Liver (tissue), 9 donors: ENCODE results near the gene NSG1. TPM values are rescaled to one million over a fixed set of nuclear protein-coding genes. Genes with fewer than 3 reads are reported as not detected.
A peak's percentile ranks its signal among the peaks of the same experiment; 100 is the strongest.
"Not testable (repeated sequence)": the region's sequence is repeated elsewhere in the genome, so short reads cannot be mapped to it uniquely, and the experiment has no call there.

Experiments
- DNase-seq: peaks from one replicate; pipeline ENCODE4 v3.0.0-alpha.2; 2017; ENCODE audit warnings: low spot score
- H3K27ac ChIP-seq, 2 donors: one replicate each; pipeline ENCODE4 v1.7.0; 2013; ENCODE audit warnings: inconsistent platforms in 2 of 2, low read length in 2 of 2, control low read depth in 1 of 2, low read depth in 1 of 2, mild to moderate bottlenecking in 1 of 2
- H3K27me3 ChIP-seq, 4 donors: one replicate each; pipeline versions ENCODE4 v1.6.1 to v1.7.0; 2013; ENCODE audit warnings: low read length in 3 of 4, inconsistent platforms in 1 of 4, mild to moderate bottlenecking in 1 of 4, moderate library complexity in 1 of 4; ENCODE audit not compliant: control insufficient read depth in 4 of 4, insufficient read depth in 4 of 4
- H3K36me3 ChIP-seq, 4 donors: one replicate each; pipeline versions ENCODE4 v1.6.1 to v1.7.0; 2013; ENCODE audit warnings: low read length in 3 of 4, mild to moderate bottlenecking in 3 of 4, low read depth in 1 of 4, moderate library complexity in 1 of 4; ENCODE audit not compliant: control insufficient read depth in 4 of 4, insufficient read depth in 3 of 4
- H3K4me1 ChIP-seq, 4 donors: one replicate each; pipeline versions ENCODE4 v1.6.1 to v1.7.0; 2013; ENCODE audit warnings: low read length in 3 of 4, mild to moderate bottlenecking in 3 of 4, moderate library complexity in 1 of 4; ENCODE audit not compliant: control insufficient read depth in 4 of 4, insufficient read depth in 4 of 4
- H3K4me3 ChIP-seq, 3 donors: one replicate each; pipeline versions ENCODE4 v1.6.1 to v1.7.0; 2013; ENCODE audit warnings: low read length in 3 of 3, control low read depth in 1 of 3, low read depth in 1 of 3, mild to moderate bottlenecking in 1 of 3
- H3K9ac ChIP-seq, 2 donors: one replicate each; pipeline ENCODE4 v1.7.0; 2013; ENCODE audit warnings: low read length in 2 of 2, mild to moderate bottlenecking in 2 of 2, moderate library complexity in 2 of 2, control low read depth in 1 of 2, low read depth in 1 of 2
- H3K9me3 ChIP-seq, 4 donors: one replicate each; pipeline versions ENCODE4 v1.6.1 to v1.7.0; 2013; ENCODE audit warnings: low read length in 3 of 4; ENCODE audit not compliant: control insufficient read depth in 4 of 4
- EGR1 ChIP-seq, 2 donors: IDR thresholded peaks; 2 replicates each; pipeline ENCODE4 v1.6.1; 2016 to 2018; ENCODE audit warnings: antibody characterized with exemption in 2 of 2, low read depth in 2 of 2
- FOXA1 ChIP-seq: IDR thresholded peaks from 2 replicates; pipeline ENCODE4 v1.6.1; 2016; ENCODE audit warnings: antibody characterized with exemption
- FOXA2 ChIP-seq: IDR thresholded peaks from 2 replicates; pipeline ENCODE4 v1.6.1; 2016; ENCODE audit warnings: antibody characterized with exemption
- GABPA ChIP-seq, 2 donors: IDR thresholded peaks in 1 of 2; conservative IDR thresholded peaks in 1 of 2; 2 replicates each; pipeline ENCODE4 v1.6.1; 2016; ENCODE audit warnings: antibody characterized with exemption in 2 of 2, mild to moderate bottlenecking in 1 of 2, moderate library complexity in 1 of 2
- HNF4A ChIP-seq, 2 donors: conservative IDR thresholded peaks; 2 replicates each; pipeline ENCODE4 v1.6.1; 2016; ENCODE audit warnings: antibody characterized with exemption in 2 of 2, mild to moderate bottlenecking in 2 of 2
- HNF4G ChIP-seq: IDR thresholded peaks from 2 replicates; pipeline ENCODE4 v1.6.1; 2016; ENCODE audit warnings: antibody characterized with exemption
- NR2F2 ChIP-seq: IDR thresholded peaks from 2 replicates; pipeline ENCODE4 v1.6.1; 2016; ENCODE audit warnings: antibody characterized with exemption
- RAD21 ChIP-seq, 2 donors: IDR thresholded peaks; 2 replicates each; pipeline ENCODE4 v1.6.1; 2016; ENCODE audit warnings: antibody characterized with exemption in 2 of 2, mild to moderate bottlenecking in 2 of 2
- RXRA ChIP-seq, 2 donors: IDR thresholded peaks; 2 replicates each; pipeline ENCODE4 v1.6.1; 2017 to 2018; ENCODE audit warnings: antibody characterized with exemption in 2 of 2, mild to moderate bottlenecking in 1 of 2
- SP1 ChIP-seq: IDR thresholded peaks from 2 replicates; pipeline ENCODE4 v1.6.1; 2018; ENCODE audit warnings: antibody characterized with exemption, mild to moderate bottlenecking
- TAF1 ChIP-seq: conservative IDR thresholded peaks from 2 replicates; pipeline ENCODE4 v1.6.1; 2016; ENCODE audit warnings: antibody characterized with exemption, mild to moderate bottlenecking
- YY1 ChIP-seq: IDR thresholded peaks from 2 replicates; pipeline ENCODE4 v1.6.1; 2016; ENCODE audit warnings: antibody characterized with exemption, mild to moderate bottlenecking
- WGBS: extraction: QIAGEN DNeasy Blood & Tissue Kit; methylation state at CpG from one replicate; pipeline ENCODE4 v1.1.7; 2013; 5-methylcytosine and 5-hydroxymethylcytosine counted together
- polyA plus RNA-seq, 2 donors: library from polyadenylated mRNA; stranded (reverse) in 1 of 2; unstranded in 1 of 2; fragments of 200-250 nt in 1 of 2; fragments of >200 nt in 1 of 2; fragmentation: Nextera tagmentation in 1 of 2; extraction: Ambion mirVana in 1 of 2; gene quantifications; one replicate each; pipeline versions ENCODE4 v1.2.1 to v1.2.3, GENCODE V29; 2013 to 2015
- total RNA-seq, 2 donors: library from RNA; depleted of rRNA; stranded (reverse); fragments of >200 nt; gene quantifications; one replicate each; pipeline ENCODE4 v1.2.3, GENCODE V29; 2014
- TF ChIP-seq, protein P1 (sequence below): IDR thresholded peaks from 2 replicates; pipeline ENCODE4 v1.6.1; 2016; ENCODE audit warnings: antibody characterized with exemption, mild to moderate bottlenecking
- TF ChIP-seq, protein P2 (sequence below): IDR thresholded peaks from 2 replicates; pipeline ENCODE4 v1.6.1; 2016; ENCODE audit warnings: antibody characterized with exemption
- TF ChIP-seq, protein P3 (sequence below): fragments of 150-350 bp; IDR thresholded peaks from 2 replicates; pipeline ENCODE4 v1.5.1; 2017; ENCODE audit warnings: improper control_type of control experiment, low read depth, low read length; ENCODE audit not compliant: missing input control
- TF ChIP-seq, protein P4 (sequence below): IDR thresholded peaks from 2 replicates; pipeline ENCODE4 v1.6.1; 2016; ENCODE audit warnings: antibody characterized with exemption
- TF ChIP-seq, protein P5 (sequence below): IDR thresholded peaks from 2 replicates; pipeline ENCODE4 v1.6.1; 2016; ENCODE audit warnings: antibody characterized with exemption
- donor health status: healthy.
- donor health status: healthy.
- donor health status: healthy.
- donor health status: healthy.
- donor health status: healthy.

The NSG1 gene
- total and polyA plus RNA-seq, 4 donors = under 0.01 to 0.33 (median 0.13) TPM

DNA sequence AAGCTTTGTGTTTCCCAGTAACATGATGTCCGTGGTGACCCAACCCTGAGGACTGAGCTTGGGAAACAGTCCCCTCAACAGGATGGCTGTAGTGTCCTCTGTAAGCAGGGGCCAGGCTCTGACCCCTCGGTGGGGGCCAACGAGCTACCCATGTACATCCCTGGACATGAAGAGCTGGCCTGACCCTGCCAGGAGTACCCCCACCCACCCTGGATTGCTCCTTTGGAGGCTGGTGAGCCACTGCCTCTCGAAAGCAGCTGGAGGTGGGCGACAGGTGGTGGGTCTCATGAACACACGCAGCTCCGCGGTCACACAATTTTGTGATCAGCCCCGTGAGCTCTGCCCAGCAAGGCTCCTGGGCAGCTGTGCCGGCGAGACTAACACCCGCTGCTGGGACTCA is 33.5 kb downstream of the NSG1 start:
- WGBS = 98% methylated on average over 12 of the region's 12 CpGs
- H3K27me3 ChIP-seq = no peaks in the 10 kb centered on the region
- DNase-seq = no peak
- H3K27ac ChIP-seq = no peak overlapping the region
- H3K4me1 ChIP-seq = peaks cover 0 to 9% (median under 1%) of the 10 kb centered on the region in 4 donors
- no peak for TF ChIP-seq HNF4A (conservative IDR thresholded peaks at IDR 0.05)
- no peak for TF ChIP-seq RXRA (IDR thresholded peaks at IDR 0.05)
- TF ChIP-seq, protein P1, sequence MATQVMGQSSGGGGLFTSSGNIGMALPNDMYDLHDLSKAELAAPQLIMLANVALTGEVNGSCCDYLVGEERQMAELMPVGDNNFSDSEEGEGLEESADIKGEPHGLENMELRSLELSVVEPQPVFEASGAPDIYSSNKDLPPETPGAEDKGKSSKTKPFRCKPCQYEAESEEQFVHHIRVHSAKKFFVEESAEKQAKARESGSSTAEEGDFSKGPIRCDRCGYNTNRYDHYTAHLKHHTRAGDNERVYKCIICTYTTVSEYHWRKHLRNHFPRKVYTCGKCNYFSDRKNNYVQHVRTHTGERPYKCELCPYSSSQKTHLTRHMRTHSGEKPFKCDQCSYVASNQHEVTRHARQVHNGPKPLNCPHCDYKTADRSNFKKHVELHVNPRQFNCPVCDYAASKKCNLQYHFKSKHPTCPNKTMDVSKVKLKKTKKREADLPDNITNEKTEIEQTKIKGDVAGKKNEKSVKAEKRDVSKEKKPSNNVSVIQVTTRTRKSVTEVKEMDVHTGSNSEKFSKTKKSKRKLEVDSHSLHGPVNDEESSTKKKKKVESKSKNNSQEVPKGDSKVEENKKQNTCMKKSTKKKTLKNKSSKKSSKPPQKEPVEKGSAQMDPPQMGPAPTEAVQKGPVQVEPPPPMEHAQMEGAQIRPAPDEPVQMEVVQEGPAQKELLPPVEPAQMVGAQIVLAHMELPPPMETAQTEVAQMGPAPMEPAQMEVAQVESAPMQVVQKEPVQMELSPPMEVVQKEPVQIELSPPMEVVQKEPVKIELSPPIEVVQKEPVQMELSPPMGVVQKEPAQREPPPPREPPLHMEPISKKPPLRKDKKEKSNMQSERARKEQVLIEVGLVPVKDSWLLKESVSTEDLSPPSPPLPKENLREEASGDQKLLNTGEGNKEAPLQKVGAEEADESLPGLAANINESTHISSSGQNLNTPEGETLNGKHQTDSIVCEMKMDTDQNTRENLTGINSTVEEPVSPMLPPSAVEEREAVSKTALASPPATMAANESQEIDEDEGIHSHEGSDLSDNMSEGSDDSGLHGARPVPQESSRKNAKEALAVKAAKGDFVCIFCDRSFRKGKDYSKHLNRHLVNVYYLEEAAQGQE = no peak
- no peak for TF ChIP-seq TAF1
- TF ChIP-seq EGR1 (IDR thresholded peaks at IDR 0.05; ENCODE audit: low read depth in 2 of 2) = no peak
- TF ChIP-seq, protein P2, sequence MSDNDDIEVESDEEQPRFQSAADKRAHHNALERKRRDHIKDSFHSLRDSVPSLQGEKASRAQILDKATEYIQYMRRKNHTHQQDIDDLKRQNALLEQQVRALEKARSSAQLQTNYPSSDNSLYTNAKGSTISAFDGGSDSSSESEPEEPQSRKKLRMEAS = no peak
- TF ChIP-seq GABPA (IDR thresholded peaks at IDR 0.05 in 1 of 2, conservative IDR thresholded peaks at IDR 0.05 in 1 of 2) = no peak
- TF ChIP-seq, protein P3, sequence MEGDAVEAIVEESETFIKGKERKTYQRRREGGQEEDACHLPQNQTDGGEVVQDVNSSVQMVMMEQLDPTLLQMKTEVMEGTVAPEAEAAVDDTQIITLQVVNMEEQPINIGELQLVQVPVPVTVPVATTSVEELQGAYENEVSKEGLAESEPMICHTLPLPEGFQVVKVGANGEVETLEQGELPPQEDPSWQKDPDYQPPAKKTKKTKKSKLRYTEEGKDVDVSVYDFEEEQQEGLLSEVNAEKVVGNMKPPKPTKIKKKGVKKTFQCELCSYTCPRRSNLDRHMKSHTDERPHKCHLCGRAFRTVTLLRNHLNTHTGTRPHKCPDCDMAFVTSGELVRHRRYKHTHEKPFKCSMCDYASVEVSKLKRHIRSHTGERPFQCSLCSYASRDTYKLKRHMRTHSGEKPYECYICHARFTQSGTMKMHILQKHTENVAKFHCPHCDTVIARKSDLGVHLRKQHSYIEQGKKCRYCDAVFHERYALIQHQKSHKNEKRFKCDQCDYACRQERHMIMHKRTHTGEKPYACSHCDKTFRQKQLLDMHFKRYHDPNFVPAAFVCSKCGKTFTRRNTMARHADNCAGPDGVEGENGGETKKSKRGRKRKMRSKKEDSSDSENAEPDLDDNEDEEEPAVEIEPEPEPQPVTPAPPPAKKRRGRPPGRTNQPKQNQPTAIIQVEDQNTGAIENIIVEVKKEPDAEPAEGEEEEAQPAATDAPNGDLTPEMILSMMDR = no peak
- no peak for TF ChIP-seq HNF4G
- no peak for TF ChIP-seq FOXA2
- TF ChIP-seq, protein P4, sequence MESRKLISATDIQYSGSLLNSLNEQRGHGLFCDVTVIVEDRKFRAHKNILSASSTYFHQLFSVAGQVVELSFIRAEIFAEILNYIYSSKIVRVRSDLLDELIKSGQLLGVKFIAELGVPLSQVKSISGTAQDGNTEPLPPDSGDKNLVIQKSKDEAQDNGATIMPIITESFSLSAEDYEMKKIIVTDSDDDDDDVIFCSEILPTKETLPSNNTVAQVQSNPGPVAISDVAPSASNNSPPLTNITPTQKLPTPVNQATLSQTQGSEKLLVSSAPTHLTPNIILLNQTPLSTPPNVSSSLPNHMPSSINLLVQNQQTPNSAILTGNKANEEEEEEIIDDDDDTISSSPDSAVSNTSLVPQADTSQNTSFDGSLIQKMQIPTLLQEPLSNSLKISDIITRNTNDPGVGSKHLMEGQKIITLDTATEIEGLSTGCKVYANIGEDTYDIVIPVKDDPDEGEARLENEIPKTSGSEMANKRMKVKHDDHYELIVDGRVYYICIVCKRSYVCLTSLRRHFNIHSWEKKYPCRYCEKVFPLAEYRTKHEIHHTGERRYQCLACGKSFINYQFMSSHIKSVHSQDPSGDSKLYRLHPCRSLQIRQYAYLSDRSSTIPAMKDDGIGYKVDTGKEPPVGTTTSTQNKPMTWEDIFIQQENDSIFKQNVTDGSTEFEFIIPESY = no peak
- no peak for TF ChIP-seq FOXA1
- TF ChIP-seq YY1 = no peak
- no peak for TF ChIP-seq NR2F2
- TF ChIP-seq, protein P5, sequence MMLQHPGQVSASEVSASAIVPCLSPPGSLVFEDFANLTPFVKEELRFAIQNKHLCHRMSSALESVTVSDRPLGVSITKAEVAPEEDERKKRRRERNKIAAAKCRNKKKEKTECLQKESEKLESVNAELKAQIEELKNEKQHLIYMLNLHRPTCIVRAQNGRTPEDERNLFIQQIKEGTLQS = no peak
- H3K4me3 ChIP-seq = no peak overlapping the region
- H3K36me3 ChIP-seq = peaks cover 7 to 48% (median 23%) of the 10 kb centered on the region in 4 donors
- no peak overlapping the region for H3K9ac ChIP-seq
- H3K9me3 ChIP-seq = no peaks in the 10 kb centered on the region

DNA sequence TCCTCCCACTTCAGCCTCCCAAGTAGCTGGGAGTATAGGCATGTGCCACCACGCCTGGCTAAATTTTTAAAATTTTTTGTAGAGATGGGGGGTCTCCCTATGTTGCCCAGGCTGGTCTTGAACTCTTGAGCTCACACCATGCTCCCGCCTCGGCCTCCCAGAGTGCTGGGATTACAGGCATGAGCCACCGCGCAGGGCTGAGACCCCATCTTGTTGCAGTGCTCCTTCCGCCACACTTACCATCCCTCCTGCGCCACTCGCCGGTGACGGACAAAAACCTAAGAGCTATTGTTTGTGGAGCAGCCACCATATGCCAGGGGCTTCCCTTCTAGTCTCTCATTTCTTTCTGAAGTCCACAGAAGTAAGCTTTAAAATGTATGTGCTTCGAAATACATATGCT is 34.5 kb downstream of the NSG1 start:
- TF ChIP-seq, protein P3 = no peak
- TF ChIP-seq EGR1 (IDR thresholded peaks at IDR 0.05; ENCODE audit: low read depth in 2 of 2) (no peak), NR2F2 (no peak), SP1 (no peak), RAD21 (IDR thresholded peaks at IDR 0.05) (no peak)
- TF ChIP-seq, protein P2 = no peak
- 97% methylated on average over 11 of the region's 11 CpGs for WGBS
- Histone ChIP-seq H3K27ac (no peak overlapping the region), H3K9ac (no peak overlapping the region), H3K36me3 (peaks cover 6 to 51% (median 24%) of the 10 kb centered on the region in 4 donors), H3K4me3 (no peak overlapping the region), H3K27me3 (no peaks in the 10 kb centered on the region), H3K9me3 (no peaks in the 10 kb centered on the region), H3K4me1 (peaks cover 0 to 9% (median under 1%) of the 10 kb centered on the region in 4 donors)
- DNase-seq = peak; percentile 16

DNA sequence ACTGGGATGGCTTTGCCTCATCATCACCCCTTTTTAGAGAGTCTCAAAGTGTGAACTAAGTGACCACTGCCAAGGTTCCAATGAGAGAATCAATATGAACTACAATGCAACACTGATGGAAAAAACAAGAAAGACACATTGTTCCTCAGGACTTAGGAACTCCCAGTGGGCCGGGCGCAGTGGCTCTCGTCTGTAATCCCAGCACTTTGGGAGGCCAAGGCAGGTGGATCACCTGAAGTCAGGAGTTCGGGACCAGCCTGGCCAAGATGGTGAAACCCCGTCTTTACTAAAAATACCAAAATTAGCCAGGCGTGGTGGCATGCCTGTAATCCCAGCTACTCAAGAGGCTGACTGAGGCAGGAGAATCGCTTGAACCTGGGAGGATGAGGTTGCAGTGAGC is 35.2 kb downstream of the NSG1 start:
- H3K4me1 ChIP-seq, H3K27ac ChIP-seq, H3K9ac ChIP-seq, H3K9me3 ChIP-seq, H3K4me3 ChIP-seq, H3K27me3 ChIP-seq, DNase-seq: not testable (repeated sequence)
- H3K36me3 ChIP-seq = peaks cover 6 to 51% (median 24%) of the 10 kb centered on the region in 4 donors
- WGBS = 97% methylated on average over 7 of the region's 7 CpGs
